ENCODE results near the gene SCAPER.

Gene SCAPER

GRCh38 chr15:76298986-76299385 is 606.2 kb downstream of the SCAPER start:
- no peak for TF ChIP-seq POLR2AphosphoS5 (IDR thresholded peaks at IDR 0.05; ENCODE audit: low read depth, low read length)
- no peak for TF ChIP-seq FOXP2 (optimal IDR thresholded peaks at IDR 0.05; ENCODE audit: borderline replicate concordance, extremely low read depth, extremely low read length, insufficient read depth)
- no peak for TF ChIP-seq SIN3A (IDR thresholded peaks at IDR 0.05; ENCODE audit: borderline replicate concordance, insufficient read depth, low read length)
- TF ChIP-seq TAF1 (IDR thresholded peaks at IDR 0.05; ENCODE audit: borderline replicate concordance, insufficient read depth, low read length), result no peak
- no peak for TF ChIP-seq REST (IDR thresholded peaks at IDR 0.05; ENCODE audit: insufficient read depth in 1 of 2, low read depth in 2 of 2, low read length in 2 of 2)

All from PFSK-1 (cell line).